Epithelial cell of prostate (primary cell): Measurements from ENCODE around the gene DMD.
A peak's percentile ranks its signal among the peaks of the same experiment; 100 is the strongest.

Source experiments
- DNase-seq: peaks from one replicate; pipeline ENCODE4 v3.0.0-alpha.2; 2011; ENCODE audit warnings: low read depth, low spot score
- H3K27ac ChIP-seq: fragments of 450-650 bp; 2 replicates; pipeline ENCODE4 v1.5.1; 2017; ENCODE audit warnings: mild to moderate bottlenecking

Gene DMD

GRCh38 chrX:33053001-33053400, 158.3 kb downstream of the DMD start:
- H3K27ac ChIP-seq, result no peak overlapping the region
- no peak for DNase-seq

GRCh38 chrX:33045882-33046281, 165.5 kb downstream of the DMD start:
- H3K27ac ChIP-seq, result no peak overlapping the region
- DNase-seq, result no peak

- DNase-seq, result no peak
- no peak overlapping the region for H3K27ac ChIP-seq
Observed at GRCh38 chrX:33045245-33045644, 166.1 kb downstream of the DMD start.

GRCh38 chrX:33041141-33041540, 170.2 kb downstream of the DMD start:
- H3K27ac ChIP-seq, result no peak overlapping the region
- DNase-seq, result no peak

GRCh38 chrX:33032700-33033099, 178.6 kb downstream of the DMD start:
- H3K27ac ChIP-seq, result no peak overlapping the region
- no peak for DNase-seq

- DNase-seq, result no peak
- H3K27ac ChIP-seq, result no peak overlapping the region
Observed at GRCh38 chrX:33014949-33015348, 196.4 kb downstream of the DMD start.

GRCh38 chrX:33014086-33014485, 197.3 kb downstream of the DMD start:
- H3K27ac ChIP-seq, result no peak overlapping the region
- no peak for DNase-seq

GRCh38 chrX:33001107-33001506, 210.2 kb downstream of the DMD start:
- no peak for DNase-seq
- H3K27ac ChIP-seq, result no peak overlapping the region

- no peak overlapping the region for H3K27ac ChIP-seq
- DNase-seq, result no peak
Observed at GRCh38 chrX:32998776-32999175, 212.6 kb downstream of the DMD start.

GRCh38 chrX:32995427-32995826, 215.9 kb downstream of the DMD start:
- no peak overlapping the region for H3K27ac ChIP-seq
- DNase-seq, result no peak

GRCh38 chrX:32987142-32987541, 224.2 kb downstream of the DMD start:
- no peak for DNase-seq
- no peak overlapping the region for H3K27ac ChIP-seq

GRCh38 chrX:32985544-32985943, 225.8 kb downstream of the DMD start:
- no peak for DNase-seq

GRCh38 chrX:32966821-32967355, 244.5 kb downstream of the DMD start:
- no peak for DNase-seq
- no peak overlapping the region for H3K27ac ChIP-seq

More at GRCh38 chrX:32985544-32985943, 225.8 kb downstream of the DMD start:
- no peak overlapping the region for H3K27ac ChIP-seq

GRCh38 chrX:32954125-32954524, 257.2 kb downstream of the DMD start:
- DNase-seq, result no peak
- no peak overlapping the region for H3K27ac ChIP-seq

GRCh38 chrX:32948130-32948529, 263.2 kb downstream of the DMD start:
- DNase-seq, result no peak

GRCh38 chrX:32937043-32937442, 274.3 kb downstream of the DMD start:
- no peak for DNase-seq
- H3K27ac ChIP-seq, result no peak overlapping the region

More at GRCh38 chrX:32948130-32948529, 263.2 kb downstream of the DMD start:
- no peak overlapping the region for H3K27ac ChIP-seq

GRCh38 chrX:32933548-32933947, 277.8 kb downstream of the DMD start:
- no peak overlapping the region for H3K27ac ChIP-seq
- no peak for DNase-seq

- no peak overlapping the region for H3K27ac ChIP-seq
- no peak for DNase-seq
Observed at GRCh38 chrX:32929040-32929439, 282.3 kb downstream of the DMD start.

GRCh38 chrX:32896088-32896487, 315.3 kb downstream of the DMD start:
- H3K27ac ChIP-seq, result no peak overlapping the region
- no peak for DNase-seq

- no peak overlapping the region for H3K27ac ChIP-seq
- no peak for DNase-seq
Observed at GRCh38 chrX:32894679-32895078, 316.7 kb downstream of the DMD start.

GRCh38 chrX:32893751-32894150, 317.6 kb downstream of the DMD start:
- H3K27ac ChIP-seq, result no peak overlapping the region
- no peak for DNase-seq

GRCh38 chrX:32877592-32877991, 333.8 kb downstream of the DMD start:
- peak overlapping the region; percentile 58 for H3K27ac ChIP-seq
- DNase-seq, result peak; percentile 92

GRCh38 chrX:32874839-32875238, 336.5 kb downstream of the DMD start:
- no peak overlapping the region for H3K27ac ChIP-seq
- no peak for DNase-seq
